HepG2 (cell line): ENCODE measurements around the gene RBM14. TPM values are rescaled to one million over a fixed set of nuclear protein-coding genes. Genes with fewer than 3 reads are reported as not detected.

ENCODE experiments used
- ATAC-seq: fragments of 200-7000 bp; cut with Tn5 transposase; 3 replicates; pipeline ENCODE4 v1.9.1; 2020; ENCODE audit warnings: mild to moderate bottlenecking, moderate library complexity
- BruUV-seq: library from RNA; stranded (reverse); fragments of 400-500 nt; replicated peaks from 2 replicates; lab custom pipeline; 2021; lab: Mats Ljungman, UMichigan
- CTCF ChIA-PET: fragments of 300-600 bp; formaldehyde crosslinking; extraction: SDS; loops from one replicate; lab custom pipeline; 2021; ENCODE audit warnings: low total read pairs, inconsistent platforms, low intra/inter-chr PET ratio; lab: Yijun Ruan, JAX
- POLR2A ChIA-PET: fragments of 350-600 bp; sonication (Branson Sonifier 250); formaldehyde crosslinking; loops from one replicate; lab custom pipeline; 2020; ENCODE audit warnings: antibody characterized with exemption, inconsistent platforms; lab: Yijun Ruan, JAX
- DNase-seq: peaks from one replicate; pipeline ENCODE4 v3.0.0-alpha.2; 2015; ENCODE audit warnings: low spot score
- FAIRE-seq: peaks from 3 replicates; lab custom pipeline; 2011; peaks lifted over from hg19 to GRCh38; lab: Jason Lieb, UNC
- H2AFZ ChIP-seq: one replicate; pipeline ENCODE4 v1.6.1; 2011; ENCODE audit warnings: low read length, inconsistent platforms
- H3K27ac ChIP-seq: fragments of 300-600 bp; 3 replicates; pipeline ENCODE4 v1.8.0; 2011; ENCODE audit warnings: mixed run types, mild to moderate bottlenecking, mixed read lengths, low read length, inconsistent platforms; ENCODE audit not compliant: insufficient read depth; ENCODE audit errors: extremely low read length
- H3K27me3 ChIP-seq, 2 experiments: fragments of 200-600 bp in 1 of 2; 2 replicates in 1 of 2; 3 replicates in 1 of 2; pipeline versions ENCODE4 v1.6.0 to v1.8.0; 2011; ENCODE audit warnings: low read length in 2 of 2, mild to moderate bottlenecking in 2 of 2, moderate library complexity in 2 of 2, inconsistent platforms in 1 of 2; ENCODE audit not compliant: insufficient read depth in 2 of 2, control insufficient read depth in 1 of 2
- H3K36me3 ChIP-seq, 2 experiments: fragments of 200-600 bp in 1 of 2; replicated peaks in 1 of 2; 2 replicates in 1 of 2; 3 replicates in 1 of 2; pipeline versions ENCODE4 v1.5.1 to v1.8.0; 2011; ENCODE audit warnings: low read length in 2 of 2, inconsistent platforms in 1 of 2; ENCODE audit not compliant: insufficient read depth in 2 of 2, control insufficient read depth in 1 of 2
- H3K4me1 ChIP-seq: 2 replicates; pipeline ENCODE4 v1.5.1; 2012; ENCODE audit warnings: low read length, inconsistent platforms; ENCODE audit not compliant: insufficient read depth
- H3K4me2 ChIP-seq: 2 replicates; pipeline ENCODE4 v1.6.0; 2011; ENCODE audit warnings: low read depth, low read length, inconsistent platforms
- H3K4me3 ChIP-seq, 3 experiments: fragments of 200-600 bp in 1 of 3; sonication (generic), shearing (Covaris generic) in 1 of 3; replicated peaks in 1 of 3; 2 replicates each; pipeline ENCODE4 v1.5.1; 2011 to 2016; ENCODE audit warnings: low read length in 3 of 3, inconsistent platforms in 2 of 3, low read depth in 2 of 3, mild to moderate bottlenecking in 2 of 3, control low read depth in 1 of 3, mixed read lengths in 1 of 3; ENCODE audit not compliant: insufficient read depth in 1 of 3
- H3K79me2 ChIP-seq: one replicate; pipeline ENCODE4 v1.6.1; 2011; ENCODE audit warnings: low read length, inconsistent platforms; ENCODE audit not compliant: insufficient read depth
- H3K9ac ChIP-seq: 2 replicates; pipeline ENCODE4 v1.6.0; 2011; ENCODE audit warnings: mild to moderate bottlenecking, low read depth, low read length, inconsistent platforms; ENCODE audit not compliant: insufficient read depth
- H3K9me3 ChIP-seq: 2 replicates; pipeline ENCODE4 v1.5.1; 2012; ENCODE audit warnings: mild to moderate bottlenecking, low read length
- H4K20me1 ChIP-seq: 2 replicates; pipeline ENCODE4 v1.6.0; 2011; ENCODE audit warnings: inconsistent platforms, mild to moderate bottlenecking, low read length, moderate library complexity; ENCODE audit not compliant: insufficient read depth
- CREB1 ChIP-seq, 2 experiments: fragments of 450-650 bp in 1 of 2; IDR thresholded peaks; 2 replicates each; pipeline ENCODE4 v1.6.1; 2016 to 2017; ENCODE audit warnings: control low read depth in 1 of 2, mild to moderate bottlenecking in 1 of 2, missing compliant biosample characterization in 1 of 2, missing genetic modification characterization in 1 of 2
- JUND ChIP-seq: sonication (generic); formaldehyde crosslinking; IDR thresholded peaks from 2 replicates; pipeline ENCODE4 v1.8.0; 2022; ENCODE audit warnings: mild to moderate bottlenecking, missing genetic modification reagents
- KAT8 ChIP-seq: IDR thresholded peaks from 2 replicates; pipeline ENCODE4 v1.6.1; 2016; ENCODE audit warnings: missing genetic modification reagents, missing compliant biosample characterization
- MAF1 ChIP-seq: sonication (generic); formaldehyde crosslinking; IDR thresholded peaks from 2 replicates; pipeline ENCODE4 v1.5.0; 2020; ENCODE audit warnings: missing genetic modification reagents, borderline replicate concordance
- MIXL1 ChIP-seq: IDR thresholded peaks from 2 replicates; pipeline ENCODE4 v1.6.1; 2016
- NCOA1 ChIP-seq: sonication (generic); formaldehyde crosslinking; IDR thresholded peaks from 2 replicates; pipeline ENCODE4 v1.9.0; 2021; ENCODE audit warnings: missing genetic modification reagents
- POLR2A ChIP-seq, 2 experiments: IDR thresholded peaks; 2 replicates each; pipeline ENCODE4 v1.6.1; 2011; ENCODE audit warnings: low read depth in 2 of 2, low read length in 2 of 2, mild to moderate bottlenecking in 1 of 2, moderate library complexity in 1 of 2; ENCODE audit not compliant: insufficient read depth in 1 of 2
- REXO4 ChIP-seq: sonication (generic); formaldehyde crosslinking; IDR thresholded peaks from 2 replicates; pipeline ENCODE4 v1.8.0; 2022; ENCODE audit warnings: missing genetic modification reagents, mild to moderate bottlenecking, borderline replicate concordance
- STAT5B ChIP-seq: sonication (generic); formaldehyde crosslinking; IDR thresholded peaks from 2 replicates; pipeline ENCODE4 v1.4.0; 2020; ENCODE audit warnings: missing genetic modification reagents
- TFE3 ChIP-seq: IDR thresholded peaks from 2 replicates; pipeline ENCODE4 v1.6.1; 2016
- ZKSCAN1 ChIP-seq: fragments of 150-350 bp; IDR thresholded peaks from 2 replicates; pipeline ENCODE4 v1.6.1; 2014; ENCODE audit warnings: low read length
- ZNF20 ChIP-seq: sonication (generic); formaldehyde crosslinking; IDR thresholded peaks from 2 replicates; pipeline ENCODE4 v1.4.0; 2020; ENCODE audit warnings: mild to moderate bottlenecking, moderate library complexity, missing genetic modification reagents
- ZNF343 ChIP-seq: sonication (generic); formaldehyde crosslinking; IDR thresholded peaks from 2 replicates; pipeline ENCODE4 v1.4.0; 2020; ENCODE audit warnings: mild to moderate bottlenecking, missing genetic modification reagents
- ZNF570 ChIP-seq: sonication (generic); formaldehyde crosslinking; IDR thresholded peaks from 2 replicates; pipeline ENCODE4 v1.4.0; 2020; ENCODE audit warnings: mild to moderate bottlenecking, missing genetic modification reagents, borderline replicate concordance
- ZNF709 ChIP-seq: sonication (generic); formaldehyde crosslinking; IDR thresholded peaks from 2 replicates; pipeline ENCODE4 v1.5.0; 2020; ENCODE audit warnings: mild to moderate bottlenecking, missing genetic modification reagents
- ZSCAN30 ChIP-seq: sonication (generic); formaldehyde crosslinking; IDR thresholded peaks from 2 replicates; pipeline ENCODE4 v1.5.0; 2020; ENCODE audit warnings: mild to moderate bottlenecking, missing genetic modification reagents
- WGBS: methylation state at CpG from one replicate; pipeline ENCODE4 v1.1.6; 2017; ENCODE audit warnings: low lambda C conversion rate; 5-methylcytosine and 5-hydroxymethylcytosine counted together
- in situ Hi-C: cut with HindIII; loops from 2 replicates; pipeline ENCODE4 v1.10.0; 2017; ENCODE audit warnings: low pct_unique_long_range_greater_than_20kb; ENCODE audit not compliant: extremely low pct_ligation_motif_present
- intact Hi-C: fragments of 100-400 bp; cut with micrococcal nuclease; formaldehyde crosslinking; loops from one replicate; pipeline ENCODE4 v1.10.0; 2022; ENCODE audit not compliant: unreplicated experiment
- polyA plus RNA-seq, 8 experiments: library from polyadenylated mRNA; depleted of rRNA in 3 of 8; stranded (reverse) in 7 of 8; unstranded in 1 of 8; fragments of >200 nt; fragmentation: Illumina TruSeq in 4 of 8; extraction: Trizol in 4 of 8; gene quantifications; 2 replicates each; pipeline versions ENCODE4 v1.2.1 to v1.2.3, GENCODE V29; 2011 to 2016; ENCODE audit warnings: low read depth in 4 of 8, missing spikeins in 1 of 8, mixed read lengths in 1 of 8; ENCODE audit not compliant: insufficient read depth in 1 of 8
- total RNA-seq, 5 experiments: library from RNA; depleted of rRNA; stranded (reverse); fragments of >200 nt; fragmentation: Illumina TruSeq; extraction: Trizol; gene quantifications; 2 replicates each; pipeline ENCODE4 v1.2.3, GENCODE V29; 2016; ENCODE audit warnings: low read depth in 1 of 5

RBM14 gene
- total and polyA plus RNA-seq, 2 of the 13 experiments (the other 11 are each of a cell fraction or from before 2014, with no cell fraction given): 12.7 to 44.1 TPM

DNA sequence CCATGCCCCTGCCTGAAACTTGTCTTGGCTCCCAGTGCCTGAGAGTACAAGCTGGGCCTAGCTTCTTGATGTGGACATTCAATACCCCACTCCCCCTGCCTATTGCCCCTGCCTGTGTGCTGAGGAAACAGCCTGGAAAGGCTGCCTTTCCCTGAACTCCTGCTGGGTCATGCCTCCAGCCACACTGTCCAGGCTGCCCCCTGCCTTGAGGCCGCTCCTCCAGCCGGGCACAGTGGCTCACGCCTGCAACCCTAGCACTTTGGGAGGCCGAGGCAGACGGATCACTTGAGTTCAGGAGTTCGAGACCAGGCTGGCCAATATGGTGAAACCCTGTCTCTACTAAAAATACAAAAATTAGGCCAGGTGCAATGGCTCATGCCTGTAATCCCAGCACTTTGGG is 13.4 kb upstream of the RBM14 start:
- H3K4me3 ChIP-seq: no peak overlapping the region
- no peaks in the 10 kb centered on the region for H3K9me3 ChIP-seq
- no TSS peak for BruUV-seq
- H2AFZ ChIP-seq: no peak overlapping the region
- no peaks in the 10 kb centered on the region for H3K27me3 ChIP-seq
- ChIA-PET POLR2A (interaction anchor here (0.9 to 1.4 kb wide), 3 partner anchors 10 to 35 kb away, joined by 3 to 5 read pairs (median 4); partner anchors contain the start of genes CCDC87, CCS and RBM4), CTCF (no interaction called here)
- FAIRE-seq (no peak), ATAC-seq (no peak), DNase-seq (no peak)
- peaks cover 19% of the 10 kb centered on the region for H3K4me1 ChIP-seq
- TF ChIP-seq POLR2A (IDR thresholded peaks at IDR 0.05; ENCODE audit: insufficient read depth in 1 of 2, low read depth in 2 of 2, low read length in 2 of 2) (no peak), REXO4 (CRISPR knock-in tag) (no peak), MAF1 (CRISPR knock-in tag) (no peak), ZNF709 (CRISPR knock-in tag) (no peak), ZNF20 (no peak), NCOA1 (CRISPR knock-in tag) (no peak), TFE3 (no peak), JUND (CRISPR knock-in tag) (no peak), ZSCAN30 (CRISPR knock-in tag) (no peak), STAT5B (CRISPR knock-in tag) (no peak), ZNF343 (CRISPR knock-in tag) (no peak), CREB1 (IDR thresholded peaks at IDR 0.05) (no peak), CREB1 (CRISPR knock-in tag; IDR thresholded peaks at IDR 0.05) (no peak), MIXL1 (CRISPR knock-in tag) (no peak), ZKSCAN1 (no peak), ZNF570 (no peak), KAT8 (CRISPR knock-in tag) (no peak)
- no peak overlapping the region for H3K9ac ChIP-seq
- H3K27ac ChIP-seq: no peak overlapping the region
- WGBS: 92% methylated on average over 4 of the region's 6 CpGs
- peaks cover 11 to 41% of the 10 kb centered on the region in 2 experiments for H3K36me3 ChIP-seq
- in situ Hi-C loops: no loop called here
- intact Hi-C loops: no loop called here
- no peak overlapping the region for H3K4me2 ChIP-seq
- no peaks in the 10 kb centered on the region for H4K20me1 ChIP-seq
- H3K79me2 ChIP-seq: no peaks in the 10 kb centered on the region
